ENCODE data around the gene ZMYND8.

DNA sequence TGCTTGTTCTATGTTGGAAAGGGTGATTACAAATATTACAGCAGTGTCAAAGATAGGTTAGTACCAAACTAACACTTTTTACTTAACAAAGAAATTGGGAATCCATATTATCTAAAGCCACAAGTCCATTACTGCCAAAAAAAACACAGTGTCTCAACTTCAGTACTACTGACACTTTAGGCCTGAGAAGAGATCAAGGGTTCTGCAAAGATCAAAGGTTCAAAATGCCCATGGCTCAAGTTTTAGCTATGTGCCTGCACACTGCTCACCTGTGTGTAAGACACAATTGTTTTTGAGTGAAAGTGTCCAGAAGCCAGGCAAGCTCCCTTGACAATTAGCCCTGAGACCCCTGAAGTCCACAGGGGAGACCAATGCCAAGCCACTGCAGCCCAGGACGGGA lies 132.6 kb downstream of the ZMYND8 start:
- TF ChIP-seq RAD21 (IDR thresholded peaks at IDR 0.05; ENCODE audit: low read depth): no peak
- TF ChIP-seq FOSL1 (IDR thresholded peaks at IDR 0.05; ENCODE audit: low read depth): no peak
- TF ChIP-seq, protein P1, sequence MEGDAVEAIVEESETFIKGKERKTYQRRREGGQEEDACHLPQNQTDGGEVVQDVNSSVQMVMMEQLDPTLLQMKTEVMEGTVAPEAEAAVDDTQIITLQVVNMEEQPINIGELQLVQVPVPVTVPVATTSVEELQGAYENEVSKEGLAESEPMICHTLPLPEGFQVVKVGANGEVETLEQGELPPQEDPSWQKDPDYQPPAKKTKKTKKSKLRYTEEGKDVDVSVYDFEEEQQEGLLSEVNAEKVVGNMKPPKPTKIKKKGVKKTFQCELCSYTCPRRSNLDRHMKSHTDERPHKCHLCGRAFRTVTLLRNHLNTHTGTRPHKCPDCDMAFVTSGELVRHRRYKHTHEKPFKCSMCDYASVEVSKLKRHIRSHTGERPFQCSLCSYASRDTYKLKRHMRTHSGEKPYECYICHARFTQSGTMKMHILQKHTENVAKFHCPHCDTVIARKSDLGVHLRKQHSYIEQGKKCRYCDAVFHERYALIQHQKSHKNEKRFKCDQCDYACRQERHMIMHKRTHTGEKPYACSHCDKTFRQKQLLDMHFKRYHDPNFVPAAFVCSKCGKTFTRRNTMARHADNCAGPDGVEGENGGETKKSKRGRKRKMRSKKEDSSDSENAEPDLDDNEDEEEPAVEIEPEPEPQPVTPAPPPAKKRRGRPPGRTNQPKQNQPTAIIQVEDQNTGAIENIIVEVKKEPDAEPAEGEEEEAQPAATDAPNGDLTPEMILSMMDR (IDR thresholded peaks at IDR 0.05 in 2 of 3, conservative IDR thresholded peaks at IDR 0.05 in 1 of 3; ENCODE audit: borderline replicate concordance in 1 of 3, insufficient read depth in 1 of 3, low read depth in 2 of 3, low read length in 2 of 3): no peak
- no peak for TF ChIP-seq POLR2A (IDR thresholded peaks at IDR 0.05; ENCODE audit: borderline replicate concordance, extremely low read depth, insufficient read depth, insufficient read length)
- TF ChIP-seq, protein P2, sequence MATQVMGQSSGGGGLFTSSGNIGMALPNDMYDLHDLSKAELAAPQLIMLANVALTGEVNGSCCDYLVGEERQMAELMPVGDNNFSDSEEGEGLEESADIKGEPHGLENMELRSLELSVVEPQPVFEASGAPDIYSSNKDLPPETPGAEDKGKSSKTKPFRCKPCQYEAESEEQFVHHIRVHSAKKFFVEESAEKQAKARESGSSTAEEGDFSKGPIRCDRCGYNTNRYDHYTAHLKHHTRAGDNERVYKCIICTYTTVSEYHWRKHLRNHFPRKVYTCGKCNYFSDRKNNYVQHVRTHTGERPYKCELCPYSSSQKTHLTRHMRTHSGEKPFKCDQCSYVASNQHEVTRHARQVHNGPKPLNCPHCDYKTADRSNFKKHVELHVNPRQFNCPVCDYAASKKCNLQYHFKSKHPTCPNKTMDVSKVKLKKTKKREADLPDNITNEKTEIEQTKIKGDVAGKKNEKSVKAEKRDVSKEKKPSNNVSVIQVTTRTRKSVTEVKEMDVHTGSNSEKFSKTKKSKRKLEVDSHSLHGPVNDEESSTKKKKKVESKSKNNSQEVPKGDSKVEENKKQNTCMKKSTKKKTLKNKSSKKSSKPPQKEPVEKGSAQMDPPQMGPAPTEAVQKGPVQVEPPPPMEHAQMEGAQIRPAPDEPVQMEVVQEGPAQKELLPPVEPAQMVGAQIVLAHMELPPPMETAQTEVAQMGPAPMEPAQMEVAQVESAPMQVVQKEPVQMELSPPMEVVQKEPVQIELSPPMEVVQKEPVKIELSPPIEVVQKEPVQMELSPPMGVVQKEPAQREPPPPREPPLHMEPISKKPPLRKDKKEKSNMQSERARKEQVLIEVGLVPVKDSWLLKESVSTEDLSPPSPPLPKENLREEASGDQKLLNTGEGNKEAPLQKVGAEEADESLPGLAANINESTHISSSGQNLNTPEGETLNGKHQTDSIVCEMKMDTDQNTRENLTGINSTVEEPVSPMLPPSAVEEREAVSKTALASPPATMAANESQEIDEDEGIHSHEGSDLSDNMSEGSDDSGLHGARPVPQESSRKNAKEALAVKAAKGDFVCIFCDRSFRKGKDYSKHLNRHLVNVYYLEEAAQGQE (IDR thresholded peaks at IDR 0.05; ENCODE audit: low read depth): no peak
- TF ChIP-seq EZH2 (IDR thresholded peaks at IDR 0.05): no peak
- no peak for TF ChIP-seq JUND (IDR thresholded peaks at IDR 0.05)

Data from HCT116 (cell line).